Gastrocnemius medialis (tissue), 4 donors: Measurements from ENCODE around the gene PARD3.

Experiments
- POLR2A ChIP-seq, 2 donors: fragments of 450-650 bp; IDR thresholded peaks; one replicate each; pipeline ENCODE4 v1.6.1; 2017; ENCODE audit warnings: antibody characterized with exemption in 2 of 2, mild to moderate bottlenecking in 2 of 2, moderate library complexity in 2 of 2
- TF ChIP-seq, protein P1 (sequence below), 5 experiments: fragments of 450-650 bp in 3 of 5; fragments of 200-600 bp in 2 of 5; sonication (generic) in 2 of 5; IDR thresholded peaks in 4 of 5; conservative IDR thresholded peaks in 1 of 5; 1 replicate in 4 of 5; 2 replicates in 1 of 5; pipeline ENCODE4 v1.5.1; 2016 to 2019; ENCODE audit warnings: antibody characterized with exemption in 5 of 5, mild to moderate bottlenecking in 3 of 5, moderate library complexity in 3 of 5

DNA sequence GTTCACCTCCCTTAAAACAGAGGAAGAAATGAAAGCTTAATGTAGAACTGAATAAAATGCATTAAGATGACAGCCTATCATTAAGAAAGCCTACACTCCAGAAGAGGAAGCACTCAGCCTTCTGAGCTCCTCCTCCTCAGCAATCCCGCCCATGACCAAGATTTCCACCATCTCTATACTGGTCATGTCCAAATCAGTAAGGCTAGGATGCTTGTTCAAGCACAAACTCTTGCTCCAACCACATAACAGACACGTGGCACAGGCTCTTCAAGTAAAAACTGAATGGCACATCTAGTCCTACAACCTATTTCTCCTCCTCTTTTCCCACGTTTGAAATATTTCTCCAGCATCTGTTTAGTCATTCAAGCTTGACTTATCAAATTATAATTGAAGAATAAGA, 454.1 kb downstream of the PARD3 start:
- no peak for TF ChIP-seq POLR2A (IDR thresholded peaks at IDR 0.05)
- TF ChIP-seq, protein P1, sequence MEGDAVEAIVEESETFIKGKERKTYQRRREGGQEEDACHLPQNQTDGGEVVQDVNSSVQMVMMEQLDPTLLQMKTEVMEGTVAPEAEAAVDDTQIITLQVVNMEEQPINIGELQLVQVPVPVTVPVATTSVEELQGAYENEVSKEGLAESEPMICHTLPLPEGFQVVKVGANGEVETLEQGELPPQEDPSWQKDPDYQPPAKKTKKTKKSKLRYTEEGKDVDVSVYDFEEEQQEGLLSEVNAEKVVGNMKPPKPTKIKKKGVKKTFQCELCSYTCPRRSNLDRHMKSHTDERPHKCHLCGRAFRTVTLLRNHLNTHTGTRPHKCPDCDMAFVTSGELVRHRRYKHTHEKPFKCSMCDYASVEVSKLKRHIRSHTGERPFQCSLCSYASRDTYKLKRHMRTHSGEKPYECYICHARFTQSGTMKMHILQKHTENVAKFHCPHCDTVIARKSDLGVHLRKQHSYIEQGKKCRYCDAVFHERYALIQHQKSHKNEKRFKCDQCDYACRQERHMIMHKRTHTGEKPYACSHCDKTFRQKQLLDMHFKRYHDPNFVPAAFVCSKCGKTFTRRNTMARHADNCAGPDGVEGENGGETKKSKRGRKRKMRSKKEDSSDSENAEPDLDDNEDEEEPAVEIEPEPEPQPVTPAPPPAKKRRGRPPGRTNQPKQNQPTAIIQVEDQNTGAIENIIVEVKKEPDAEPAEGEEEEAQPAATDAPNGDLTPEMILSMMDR (IDR thresholded peaks at IDR 0.05 in 4 of 5, conservative IDR thresholded peaks at IDR 0.05 in 1 of 5), result no peak
